OCI-LY3 (cell line): Measurements from ENCODE around the gene SYT7.

Experiments used
- H2AFZ ChIP-seq: fragments of 200-600, 300-600 bp; shearing (Covaris generic); 2 replicates; pipeline ENCODE4 v1.6.0; 2014; ENCODE audit warnings: antibody characterized with exemption, low read depth, low read length
- H3K27ac ChIP-seq: fragments of 200-600, 300-600 bp; sonication (generic); 2 replicates; pipeline ENCODE4 v1.5.1; 2014; ENCODE audit warnings: mild to moderate bottlenecking, low read length, moderate library complexity, mixed read lengths
- H3K27me3 ChIP-seq: fragments of 200-600, 300-600 bp; sonication (generic); 2 replicates; pipeline ENCODE4 v1.6.1; 2014; ENCODE audit warnings: low read depth, low read length, mixed read lengths
- H3K36me3 ChIP-seq: fragments of 200-600, 300-600 bp; sonication (generic); replicated peaks from 2 replicates; pipeline ENCODE3; 2014; ENCODE audit warnings: low read depth, low read length, mixed read lengths
- H3K4me1 ChIP-seq: fragments of 300-600, 200-600 bp; sonication (generic); 2 replicates; pipeline ENCODE4 v1.6.1; 2014; ENCODE audit warnings: low read length, mixed read lengths
- H3K4me2 ChIP-seq: fragments of 200-600, 300-600 bp; sonication (generic); 2 replicates; pipeline ENCODE4 v1.6.1; 2014; ENCODE audit warnings: low read length, mixed read lengths
- H3K4me3 ChIP-seq: fragments of 300-600, 200-600 bp; sonication (generic); 2 replicates; pipeline ENCODE4 v1.5.1; 2014; ENCODE audit warnings: antibody characterized with exemption, mild to moderate bottlenecking, low read length, moderate library complexity
- H3K79me2 ChIP-seq: fragments of 300-600, 200-600 bp; shearing (Covaris generic); 2 replicates; pipeline ENCODE4 v1.6.1; 2014; ENCODE audit warnings: mild to moderate bottlenecking, low read length, mixed read lengths
- H3K9ac ChIP-seq: fragments of 300-600, 200-600 bp; shearing (Covaris generic); 2 replicates; pipeline ENCODE4 v1.6.0; 2014; ENCODE audit warnings: mild to moderate bottlenecking, low read length, moderate library complexity
- H3K9me3 ChIP-seq: fragments of 200-600, 300-600 bp; shearing (Covaris generic); 2 replicates; pipeline ENCODE4 v1.6.1; 2014; ENCODE audit warnings: low read length, mixed read lengths; ENCODE audit not compliant: insufficient read depth
- H4K20me1 ChIP-seq: fragments of 200-600, 300-600 bp; sonication (generic); 2 replicates; pipeline ENCODE4 v1.6.1; 2016; ENCODE audit warnings: low read length, mixed read lengths; ENCODE audit not compliant: insufficient read depth
- CTCF ChIP-seq: fragments of 200-600, 300-600 bp; sonication (generic); IDR thresholded peaks from 2 replicates; pipeline ENCODE4 v1.5.1; 2014; ENCODE audit warnings: antibody characterized with exemption, low read length, low read depth
- EZH2phosphoT487 ChIP-seq: fragments of 200-600 bp; shearing (Covaris generic); IDR thresholded peaks from 2 replicates; pipeline ENCODE4 v1.6.1; 2018; ENCODE audit warnings: antibody characterized with exemption, mixed run types, low read depth

The SYT7 gene

GRCh38 chr11:61485080-61485479 is 95.8 kb downstream of the SYT7 start:
- H3K4me3 ChIP-seq = no peak overlapping the region
- H3K79me2 ChIP-seq = no peaks in the 10 kb centered on the region
- H3K4me1 ChIP-seq = no peaks in the 10 kb centered on the region
- no peak overlapping the region for H3K4me2 ChIP-seq
- no peaks in the 10 kb centered on the region for H4K20me1 ChIP-seq
- no peak overlapping the region for H2AFZ ChIP-seq
- H3K27ac ChIP-seq = no peak overlapping the region
- H3K36me3 ChIP-seq = no peaks in the 10 kb centered on the region
- no peak overlapping the region for H3K9ac ChIP-seq
- TF ChIP-seq CTCF (no peak), EZH2phosphoT487 (no peak)
- H3K27me3 ChIP-seq = no peaks in the 10 kb centered on the region
- no peaks in the 10 kb centered on the region for H3K9me3 ChIP-seq

- Histone ChIP-seq H3K9ac (no peak overlapping the region), H3K79me2 (no peaks in the 10 kb centered on the region), H3K4me2 (no peak overlapping the region), H3K27me3 (no peaks in the 10 kb centered on the region), H3K27ac (no peak overlapping the region), H3K4me1 (no peaks in the 10 kb centered on the region), H3K36me3 (no peaks in the 10 kb centered on the region), H3K9me3 (no peaks in the 10 kb centered on the region), H3K4me3 (no peak overlapping the region), H2AFZ (no peak overlapping the region), H4K20me1 (no peaks in the 10 kb centered on the region)
- no peak for TF ChIP-seq CTCF
- no peak for TF ChIP-seq EZH2phosphoT487
These were observed 96.3 kb downstream of the SYT7 start for GRCh38 chr11:61484541-61484940.

- Histone ChIP-seq H2AFZ (no peak overlapping the region), H3K9me3 (no peaks in the 10 kb centered on the region), H3K27me3 (no peaks in the 10 kb centered on the region), H3K4me2 (no peak overlapping the region), H4K20me1 (no peaks in the 10 kb centered on the region), H3K36me3 (no peaks in the 10 kb centered on the region), H3K79me2 (no peaks in the 10 kb centered on the region), H3K9ac (no peak overlapping the region), H3K27ac (no peak overlapping the region), H3K4me1 (0 out of 2 replicates have a peak, but pooled peaks cover 3% of the 10 kb centered on the region), H3K4me3 (no peak overlapping the region)
- TF ChIP-seq EZH2phosphoT487 = no peak
- peak; percentile 60 for TF ChIP-seq CTCF
These were observed 98.4 kb downstream of the SYT7 start for GRCh38 chr11:61482513-61482912.

GRCh38 chr11:61481806-61482205 is 99.1 kb downstream of the SYT7 start:
- Histone ChIP-seq H3K36me3 (no peaks in the 10 kb centered on the region), H2AFZ (no peak overlapping the region), H3K79me2 (no peaks in the 10 kb centered on the region), H3K4me2 (no peak overlapping the region), H3K9ac (no peak overlapping the region), H3K27me3 (no peaks in the 10 kb centered on the region), H3K4me1 (0 out of 2 replicates have a peak, but pooled peaks cover 3% of the 10 kb centered on the region), H3K27ac (no peak overlapping the region), H3K4me3 (no peak overlapping the region), H4K20me1 (no peaks in the 10 kb centered on the region), H3K9me3 (no peaks in the 10 kb centered on the region)
- TF ChIP-seq EZH2phosphoT487 = no peak
- TF ChIP-seq CTCF = no peak
